Measurements from ENCODE around the gene TNFSF11.
"Not testable (repeated sequence)": the region's sequence is repeated elsewhere in the genome, so short reads cannot be mapped to it uniquely, and the experiment has no call there.

TNFSF11 gene

GRCh38 chr13:42560320-42560719 lies 13.6 kb upstream of the TNFSF11 start:
- DNase-seq (ENCODE audit: low read depth) = not testable (repeated sequence)

GRCh38 chr13:42561752-42562467 lies 12.0 kb upstream of the TNFSF11 start:
- no peak for DNase-seq (ENCODE audit: low read depth)

GRCh38 chr13:42567906-42568305 lies 6.0 kb upstream of the TNFSF11 start:
- no peak for DNase-seq (ENCODE audit: low read depth)

GRCh38 chr13:42569576-42570344 lies 4.2 kb upstream of the TNFSF11 start:
- DNase-seq (ENCODE audit: low read depth) = no peak

- DNase-seq (ENCODE audit: low read depth) = no peak
Measured at GRCh38 chr13:42571895-42572294, 2.1 kb upstream of the TNFSF11 start.

- peak; percentile 1 for DNase-seq (ENCODE audit: low read depth)
Measured at GRCh38 chr13:42574435-42575311, 721 bp downstream of the TNFSF11 start.

GRCh38 chr13:42575938-42576337 lies 2.0 kb downstream of the TNFSF11 start:
- no peak for DNase-seq (ENCODE audit: low read depth)

- DNase-seq (ENCODE audit: low read depth) = no peak
Measured at GRCh38 chr13:42577538-42577937, 3.6 kb downstream of the TNFSF11 start.

- no peak for DNase-seq (ENCODE audit: low read depth)
Measured at GRCh38 chr13:42580644-42581043, 6.7 kb downstream of the TNFSF11 start.

- no peak for DNase-seq (ENCODE audit: low read depth)
Measured at GRCh38 chr13:42581427-42581826, 7.5 kb downstream of the TNFSF11 start.

- no peak for DNase-seq (ENCODE audit: low read depth)
Measured at GRCh38 chr13:42591602-42592001, 17.6 kb downstream of the TNFSF11 start.

- DNase-seq (ENCODE audit: low read depth) = no peak
Measured at GRCh38 chr13:42592915-42593900, 19.3 kb downstream of the TNFSF11 start.

- DNase-seq (ENCODE audit: low read depth) = peak; percentile 5
Measured at GRCh38 chr13:42594481-42595252, 20.7 kb downstream of the TNFSF11 start.

- no peak for DNase-seq (ENCODE audit: low read depth)
Measured at GRCh38 chr13:42595253-42595571, 21.3 kb downstream of the TNFSF11 start.

GRCh38 chr13:42597505-42597904 lies 23.6 kb downstream of the TNFSF11 start:
- no peak for DNase-seq (ENCODE audit: low read depth)

GRCh38 chr13:42600943-42601342 lies 27.0 kb downstream of the TNFSF11 start:
- DNase-seq (ENCODE audit: low read depth) = no peak

GRCh38 chr13:42602906-42603305 lies 29.0 kb downstream of the TNFSF11 start:
- DNase-seq (ENCODE audit: low read depth) = no peak

- DNase-seq (ENCODE audit: low read depth) = no peak
Measured at GRCh38 chr13:42603571-42603970, 29.6 kb downstream of the TNFSF11 start.

- DNase-seq (ENCODE audit: low read depth) = no peak
Measured at GRCh38 chr13:42607546-42607945, 33.6 kb downstream of the TNFSF11 start.

- DNase-seq (ENCODE audit: low read depth) = no peak
Measured at GRCh38 chr13:42610649-42611048, 36.7 kb downstream of the TNFSF11 start.
